ENCODE measurements around the gene TRAF3.

Gene TRAF3

GRCh38 chr14:102908766-102909455, 131.7 kb downstream of the TRAF3 start:
- DNase-seq (ENCODE audit: low spot score), result no peak

- no peak for DNase-seq (ENCODE audit: low spot score)
Measured at GRCh38 chr14:102909462-102909861, 132.2 kb downstream of the TRAF3 start.

- no peak for DNase-seq (ENCODE audit: low spot score)
Measured at GRCh38 chr14:102909911-102910310, 132.7 kb downstream of the TRAF3 start.

GRCh38 chr14:102910442-102910841, 133.2 kb downstream of the TRAF3 start:
- DNase-seq (ENCODE audit: low spot score), result no peak

- DNase-seq (ENCODE audit: low spot score), result no peak
Measured at GRCh38 chr14:102911541-102911951, 134.3 kb downstream of the TRAF3 start.

- DNase-seq (ENCODE audit: low spot score), result no peak
Measured at GRCh38 chr14:102911991-102912761, 134.9 kb downstream of the TRAF3 start.

GRCh38 chr14:102913341-102914211, 136.3 kb downstream of the TRAF3 start:
- DNase-seq (ENCODE audit: low spot score), result no peak

- no peak for DNase-seq (ENCODE audit: low spot score)
Measured at GRCh38 chr14:102914474-102915291, 137.4 kb downstream of the TRAF3 start.

- DNase-seq (ENCODE audit: low spot score), result no peak
Measured at GRCh38 chr14:102915292-102916110, 138.3 kb downstream of the TRAF3 start.

GRCh38 chr14:102916347-102917055, 139.3 kb downstream of the TRAF3 start:
- no peak for DNase-seq (ENCODE audit: low spot score)

GRCh38 chr14:102917056-102917385, 139.8 kb downstream of the TRAF3 start:
- no peak for DNase-seq (ENCODE audit: low spot score)

- DNase-seq (ENCODE audit: low spot score), result no peak
Measured at GRCh38 chr14:102917469-102918211, 140.4 kb downstream of the TRAF3 start.

- no peak for DNase-seq (ENCODE audit: low spot score)
Measured at GRCh38 chr14:102918438-102918837, 141.2 kb downstream of the TRAF3 start.

GRCh38 chr14:102920273-102920997, 143.2 kb downstream of the TRAF3 start:
- no peak for DNase-seq (ENCODE audit: low spot score)

- DNase-seq (ENCODE audit: low spot score), result no peak
Measured at GRCh38 chr14:102920998-102921304, 143.7 kb downstream of the TRAF3 start.

- DNase-seq (ENCODE audit: low spot score), result no peak
Measured at GRCh38 chr14:102922490-102923200, 145.4 kb downstream of the TRAF3 start, which contains the start of gene AMN. TSS of gene AMN (plus strand) at chr14:102922663. CDS start at chr14:102922689, 26 bp downstream.

- no peak for DNase-seq (ENCODE audit: low spot score)
Measured at GRCh38 chr14:102923201-102923924, 146.1 kb downstream of the TRAF3 start.
